HG02623 (cell line): ENCODE data around the gene IFI44.

Experiments
- ATAC-seq: cut with Tn5 transposase; IDR thresholded peaks from one replicate; pipeline ENCODE4 v1.9.1; 2021; ENCODE audit warnings: moderate library complexity; ENCODE audit not compliant: unreplicated experiment

IFI44 gene

GRCh38 chr1:78651241-78651640 is 1.6 kb downstream of the IFI44 start:
- no peak for ATAC-seq

- no peak for ATAC-seq
These were observed 2.5 kb downstream of the IFI44 start for GRCh38 chr1:78652019-78652560.

DNA sequence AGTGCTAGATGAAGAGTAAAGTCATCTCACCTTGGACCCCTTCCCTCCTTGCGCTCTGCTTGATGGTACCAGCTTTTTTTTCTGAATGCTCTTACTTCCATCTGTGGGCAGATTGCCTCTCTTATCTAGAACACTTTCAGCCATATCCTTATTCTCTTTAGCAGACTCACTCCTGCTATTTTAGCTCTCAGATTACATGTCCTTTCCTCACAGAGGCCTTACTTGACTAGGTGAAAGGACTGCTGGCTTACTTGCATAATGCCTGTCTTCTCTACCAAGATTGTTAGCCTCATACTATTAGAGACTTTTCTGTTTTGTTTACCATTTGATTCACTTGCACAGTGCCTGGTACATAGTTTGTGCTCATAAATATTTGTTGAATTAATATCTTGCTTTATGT is 9.3 kb downstream of the IFI44 start:
- no peak for ATAC-seq

DNA sequence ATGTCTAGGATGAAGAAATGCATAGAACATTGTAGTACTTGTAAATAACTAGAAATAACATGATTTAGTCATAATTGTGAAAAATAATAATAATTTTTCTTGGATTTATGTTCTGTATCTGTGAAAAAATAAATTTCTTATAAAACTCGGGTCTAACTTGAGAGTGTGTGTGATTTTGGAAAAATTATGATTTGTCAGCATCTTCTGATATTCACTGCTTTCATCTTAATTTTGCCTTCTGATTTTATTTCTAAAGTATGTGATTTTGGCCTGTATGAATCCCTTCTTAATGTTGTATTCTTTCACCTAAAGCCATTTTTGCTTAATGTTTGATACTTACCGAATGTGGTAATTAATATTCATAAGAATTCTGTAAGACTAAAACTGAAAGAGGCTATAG is 14.3 kb downstream of the IFI44 start:
- ATAC-seq = no peak

- no peak for ATAC-seq
These were observed 15.1 kb downstream of the IFI44 start for GRCh38 chr1:78664763-78665162.

DNA sequence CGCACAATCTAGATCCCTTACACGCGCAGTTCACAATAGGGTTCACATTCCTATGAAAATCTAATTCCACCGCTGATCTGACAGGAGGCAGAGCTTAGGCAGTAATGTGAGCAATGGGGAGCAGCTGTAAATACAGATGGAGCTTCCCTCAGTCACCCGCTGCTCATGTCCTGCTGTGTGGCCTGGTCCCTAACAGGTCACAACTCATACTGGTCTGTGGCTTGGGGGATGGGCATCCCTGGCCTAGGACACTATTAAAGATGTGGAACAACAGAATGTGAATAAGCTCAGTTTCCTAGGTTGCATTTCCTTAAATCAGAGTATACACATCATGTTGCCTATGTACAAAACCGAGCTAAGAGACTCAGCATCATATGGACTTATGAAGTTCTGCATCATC is 16.2 kb downstream of the IFI44 start:
- no peak for ATAC-seq

GRCh38 chr1:78667939-78668338 is 18.3 kb downstream of the IFI44 start:
- no peak for ATAC-seq

DNA sequence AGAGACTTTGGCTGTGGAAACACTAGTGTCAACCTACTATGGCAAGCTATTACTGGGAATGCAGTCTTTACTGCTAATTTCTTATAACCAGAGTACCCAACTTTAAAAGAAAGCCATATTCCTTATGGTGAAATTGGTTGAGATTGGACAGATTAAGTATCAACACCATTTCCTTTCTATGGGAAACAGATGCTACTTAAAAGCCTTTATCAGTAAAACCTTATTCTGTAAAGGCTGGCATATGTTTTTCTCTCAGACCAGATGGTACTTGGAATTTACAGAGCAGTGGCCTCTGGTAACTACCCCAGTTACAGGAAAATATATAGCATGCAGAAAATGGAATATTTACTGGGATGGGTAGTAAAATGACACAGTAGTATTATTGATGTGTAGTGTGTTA is 18.8 kb downstream of the IFI44 start:
- ATAC-seq = no peak

DNA sequence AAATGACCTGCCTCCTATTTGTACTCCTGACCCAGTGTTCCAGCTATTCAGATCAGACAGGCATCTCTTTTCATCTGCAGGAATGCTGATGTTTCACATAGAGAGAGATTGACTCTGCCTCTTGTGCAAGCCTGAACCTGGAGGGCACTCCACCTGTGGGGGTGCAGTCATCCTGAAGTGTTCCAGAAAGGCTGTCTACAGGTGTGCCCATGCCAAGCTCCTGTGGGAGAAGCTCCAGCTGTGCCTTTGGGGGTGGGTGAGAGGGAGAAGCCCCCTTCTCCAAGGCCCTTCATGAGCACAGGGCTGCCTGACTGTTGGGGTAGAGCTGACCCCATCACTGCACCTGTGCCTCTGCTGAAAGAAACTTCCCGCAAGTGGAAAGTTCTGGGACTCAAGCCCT is 22.8 kb downstream of the IFI44 start:
- no peak for ATAC-seq

GRCh38 chr1:78673120-78673519 is 23.5 kb downstream of the IFI44 start:
- ATAC-seq = no peak

- no peak for ATAC-seq
These were observed 26.8 kb downstream of the IFI44 start for GRCh38 chr1:78676347-78676982.

- ATAC-seq = no peak
These were observed 27.4 kb downstream of the IFI44 start for GRCh38 chr1:78676993-78677392.

DNA sequence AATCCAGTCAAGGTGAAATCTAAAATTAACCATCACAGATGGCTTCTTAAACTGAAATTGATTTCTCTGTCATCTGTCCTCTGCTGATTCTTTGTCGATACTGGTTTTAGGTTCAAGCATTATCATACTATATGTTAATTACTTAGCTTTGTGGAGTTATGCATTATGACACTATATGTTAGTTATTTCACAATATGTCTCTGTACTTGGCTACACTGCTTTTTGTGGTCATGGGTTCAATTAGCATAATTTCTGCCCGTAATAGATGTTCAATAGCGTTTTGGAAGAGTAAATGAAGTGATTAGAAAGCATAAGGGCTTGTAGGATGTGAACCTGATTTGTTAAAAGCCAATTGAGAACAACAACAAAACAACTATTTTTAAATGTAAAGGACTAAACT is 28.2 kb downstream of the IFI44 start:
- no peak for ATAC-seq

GRCh38 chr1:78678324-78678723 is 28.7 kb downstream of the IFI44 start:
- ATAC-seq = peak; percentile 91

- ATAC-seq = no peak
These were observed 31.6 kb downstream of the IFI44 start for GRCh38 chr1:78681265-78681664.

- ATAC-seq = no peak
These were observed 32.9 kb downstream of the IFI44 start for GRCh38 chr1:78682496-78682895.

- ATAC-seq = no peak
These were observed 33.4 kb downstream of the IFI44 start for GRCh38 chr1:78683079-78683478.

DNA sequence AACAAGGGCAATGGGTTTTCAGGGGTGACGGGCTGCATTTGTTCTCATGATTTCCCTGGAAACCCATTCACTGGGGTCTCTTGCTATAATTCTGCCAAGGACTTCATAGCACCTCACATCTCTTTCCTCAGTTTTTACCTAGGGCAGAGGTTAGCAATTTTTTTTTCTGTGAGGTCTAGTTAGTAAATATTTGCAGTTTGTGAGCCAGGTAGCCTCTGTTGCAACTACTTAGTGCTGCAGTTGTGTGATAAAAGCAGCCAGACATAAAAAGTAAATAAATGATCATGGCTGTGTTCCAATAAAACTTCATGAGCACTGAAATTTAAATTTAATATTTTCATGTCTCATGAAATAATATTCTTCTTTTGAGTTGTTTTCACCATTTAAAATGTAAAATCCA is 37.7 kb downstream of the IFI44 start:
- no peak for ATAC-seq

- ATAC-seq = no peak
These were observed 38.3 kb downstream of the IFI44 start for GRCh38 chr1:78687914-78688313.

GRCh38 chr1:78688697-78689096 is 39.1 kb downstream of the IFI44 start:
- no peak for ATAC-seq

- ATAC-seq = no peak
These were observed 40.9 kb downstream of the IFI44 start for GRCh38 chr1:78690516-78690915.

- no peak for ATAC-seq
These were observed 42.5 kb downstream of the IFI44 start for GRCh38 chr1:78691995-78692747.
